Upper lobe of right lung (tissue), 1 donor: ENCODE results near the gene ASAH2. TPM values are rescaled to one million over a fixed set of nuclear protein-coding genes. Genes with fewer than 3 reads are reported as not detected.
A peak's percentile ranks its signal among the peaks of the same experiment; 100 is the strongest.

Experiments
- ATAC-seq: fragments of 200-7000 bp; cut with Tn5 transposase; one replicate; pipeline ENCODE4 v1.9.1; 2020; ENCODE audit warnings: mild to moderate bottlenecking, moderate library complexity
- DNase-seq: peaks from one replicate; pipeline ENCODE4 v3.0.0-alpha.2; 2020
- H3K27ac ChIP-seq: fragments of 200-600 bp; one replicate; pipeline ENCODE4 v1.8.0; 2022
- H3K27me3 ChIP-seq: fragments of 200-600 bp; one replicate; pipeline ENCODE4 v1.8.0; 2022; ENCODE audit warnings: mild to moderate bottlenecking
- H3K36me3 ChIP-seq: fragments of 200-600 bp; one replicate; pipeline ENCODE4 v1.8.0; 2022
- H3K4me1 ChIP-seq: fragments of 200-600 bp; one replicate; pipeline ENCODE4 v1.8.0; 2022
- H3K4me3 ChIP-seq: fragments of 200-600 bp; one replicate; pipeline ENCODE4 v1.8.0; 2022; ENCODE audit warnings: mild to moderate bottlenecking
- H3K9me3 ChIP-seq: fragments of 200-600 bp; one replicate; pipeline ENCODE4 v1.8.0; 2022
- CTCF ChIP-seq: fragments of 200-600 bp; IDR thresholded peaks from one replicate; pipeline ENCODE4 v1.8.0; 2022; ENCODE audit warnings: antibody characterized with exemption
- intact Hi-C: fragments of 100-400 bp; cut with DNase I; formaldehyde crosslinking; loops from one replicate; pipeline ENCODE4 v1.11.0; 2022
- total RNA-seq: library from RNA; stranded (reverse); fragmentation: NEBNext Ultra II Directional; extraction: Animal tissue kit (Norgen Biotek cat#: 25700); gene quantifications from one replicate; pipeline ENCODE4 v1.2.1, GENCODE V29; 2021
- donor health status: DM: no; HTN: yes; CAD: no; lungs with severe emphysema.

ASAH2 gene
- total RNA-seq, 1 donor from 2014 or later = 1.5 TPM

- TF ChIP-seq CTCF = no peak
- Histone ChIP-seq H3K27ac (no peak overlapping the region), H3K9me3 (no peaks in the 10 kb centered on the region), H3K4me1 (peaks cover 5% of the 10 kb centered on the region), H3K4me3 (no peak overlapping the region), H3K36me3 (no peaks in the 10 kb centered on the region), H3K27me3 (peaks cover 1% of the 10 kb centered on the region)
- ATAC-seq (no peak), DNase-seq (no peak)
- intact Hi-C loops = no loop called here
Observed at GRCh38 chr10:50281210-50281966, 30.1 kb upstream of the ASAH2 start.

- Histone ChIP-seq H3K4me3 (no peak overlapping the region), H3K27me3 (peaks cover 4% of the 10 kb centered on the region), H3K4me1 (no peaks in the 10 kb centered on the region), H3K27ac (no peak overlapping the region), H3K9me3 (no peaks in the 10 kb centered on the region), H3K36me3 (no peaks in the 10 kb centered on the region)
- no peak for DNase-seq
- intact Hi-C loops = no loop called here
- ATAC-seq = no peak
- no peak for TF ChIP-seq CTCF
Observed at GRCh38 chr10:50280049-50280841, 28.9 kb upstream of the ASAH2 start.

GRCh38 chr10:50279489-50279888, 28.2 kb upstream of the ASAH2 start:
- no peaks in the 10 kb centered on the region for H3K36me3 ChIP-seq
- TF ChIP-seq CTCF = no peak
- DNase-seq (no peak), ATAC-seq (no peak)
- H3K27me3 ChIP-seq = peaks cover 4% of the 10 kb centered on the region
- no peak overlapping the region for H3K4me3 ChIP-seq
- no peaks in the 10 kb centered on the region for H3K4me1 ChIP-seq
- H3K9me3 ChIP-seq = no peaks in the 10 kb centered on the region
- intact Hi-C loops = no loop called here
- H3K27ac ChIP-seq = no peak overlapping the region

- H3K4me1 ChIP-seq = no peaks in the 10 kb centered on the region
- TF ChIP-seq CTCF = peak; percentile 60
- peak; percentile 76 for ATAC-seq
- no peak for DNase-seq
- intact Hi-C loops = no loop called here
- H3K4me3 ChIP-seq = no peak overlapping the region
- no peaks in the 10 kb centered on the region for H3K9me3 ChIP-seq
- H3K27me3 ChIP-seq = peaks cover 4% of the 10 kb centered on the region
- H3K27ac ChIP-seq = no peak overlapping the region
- H3K36me3 ChIP-seq = no peaks in the 10 kb centered on the region
Observed at GRCh38 chr10:50275650-50276235, 24.4 kb upstream of the ASAH2 start.

- ATAC-seq (no peak), DNase-seq (no peak)
- H3K27ac ChIP-seq = no peak overlapping the region
- H3K4me3 ChIP-seq = no peak overlapping the region
- intact Hi-C loops = no loop called here
- no peaks in the 10 kb centered on the region for H3K9me3 ChIP-seq
- H3K27me3 ChIP-seq = peaks cover 4% of the 10 kb centered on the region
- no peaks in the 10 kb centered on the region for H3K4me1 ChIP-seq
- TF ChIP-seq CTCF = no peak
- no peaks in the 10 kb centered on the region for H3K36me3 ChIP-seq
Observed at GRCh38 chr10:50272531-50272930, 21.2 kb upstream of the ASAH2 start.
